ENCODE measurements around the gene SLC12A6.

Gene SLC12A6

DNA sequence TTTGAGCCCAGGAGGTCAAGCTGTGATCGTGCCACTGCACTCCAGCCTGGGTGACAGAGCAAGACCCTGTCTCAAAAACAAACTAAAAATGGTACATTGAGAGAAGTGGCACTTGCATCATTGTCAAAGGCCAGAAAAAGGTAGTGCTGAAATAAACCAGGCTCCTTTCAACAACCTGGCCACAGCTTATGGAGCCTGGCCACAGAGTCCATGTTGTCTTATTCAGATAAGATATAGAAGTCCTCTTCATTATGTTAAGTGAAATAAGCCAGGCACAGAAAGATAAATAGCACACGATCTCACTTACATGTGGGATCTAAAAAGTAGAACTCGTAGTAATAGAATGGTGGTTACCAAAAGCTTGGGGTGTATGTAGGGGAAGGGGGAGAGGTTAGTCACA is 78.0 kb downstream of the SLC12A6 start:
- no CpG with 5 or more reads among the region's 3 CpGs for WGBS (ENCODE audit: extremely low coverage, insufficient coverage, insufficient read length)
- no peaks in the 10 kb centered on the region for H3K79me1 ChIP-seq (ENCODE audit: low read length)
- H3K4me1 ChIP-seq (ENCODE audit: control insufficient read depth in 1 of 2, insufficient read depth in 2 of 2, low read length in 2 of 2): no peaks in the 10 kb centered on the region
- no peak overlapping the region for H3K18ac ChIP-seq (ENCODE audit: low read length)
- H3K36me3 ChIP-seq (ENCODE audit: control insufficient read depth in 1 of 2, insufficient read depth in 2 of 2, low read length in 2 of 2): no peaks in the 10 kb centered on the region
- H4K8ac ChIP-seq (ENCODE audit: low read depth, low read length): no peak overlapping the region
- no peak overlapping the region for H2AFZ ChIP-seq (ENCODE audit: insufficient read depth, low read length, poor library complexity)
- H2AK5ac ChIP-seq (ENCODE audit: low read length): no peak overlapping the region
- no peak overlapping the region for H3K27ac ChIP-seq (ENCODE audit: low read depth, low read length)
- H3K4me2 ChIP-seq (ENCODE audit: low read length): no peak overlapping the region
- H3K79me2 ChIP-seq (ENCODE audit: control insufficient read depth, insufficient read depth, low read length, poor library complexity): no peaks in the 10 kb centered on the region
- H2BK120ac ChIP-seq (ENCODE audit: insufficient read depth, low read length, poor library complexity): no peak overlapping the region
- no peak overlapping the region for H3K4ac ChIP-seq (ENCODE audit: low read depth, low read length)
- no peak overlapping the region for H3K9ac ChIP-seq (ENCODE audit: low read length)
- no peak overlapping the region for H3K14ac ChIP-seq (ENCODE audit: low read length)
- no peaks in the 10 kb centered on the region for H3K9me3 ChIP-seq (ENCODE audit: insufficient read depth, low read depth, low read length)
- no peak overlapping the region for H4K91ac ChIP-seq (ENCODE audit: low read depth, low read length)
- H4K12ac ChIP-seq (ENCODE audit: low read depth, low read length): no peak overlapping the region
- no peak overlapping the region for H2BK5ac ChIP-seq (ENCODE audit: low read depth, low read length, poor library complexity)
- H3K4me3 ChIP-seq (ENCODE audit: low read depth, low read length): no peak overlapping the region
- DNase-seq: no peak
- no peaks in the 10 kb centered on the region for H3K27me3 ChIP-seq (ENCODE audit: insufficient read depth, low read length)
- no peak overlapping the region for H3K23ac ChIP-seq (ENCODE audit: low read length)
- H2BK12ac ChIP-seq (ENCODE audit: low read length): no peak overlapping the region

DNA sequence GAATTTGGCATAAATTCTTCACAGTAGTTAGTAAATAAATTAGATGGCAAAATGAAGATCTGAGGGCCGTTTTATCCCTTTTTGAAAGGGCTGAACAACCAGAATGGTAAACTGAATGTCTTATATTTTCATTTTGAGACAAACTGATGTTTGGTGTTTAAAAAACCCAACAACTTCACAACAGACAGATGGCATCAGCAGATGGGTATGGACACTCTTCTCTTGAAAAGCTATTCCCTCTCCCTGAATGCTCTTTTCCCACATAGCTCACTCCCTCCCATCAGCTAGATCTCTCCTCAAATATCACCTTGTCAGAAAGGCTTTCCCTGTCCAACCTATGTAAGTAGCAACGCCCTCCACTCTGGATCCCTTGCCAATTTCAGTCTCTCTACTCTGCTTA is 79.4 kb downstream of the SLC12A6 start:
- Histone ChIP-seq H4K91ac (ENCODE audit: low read depth, low read length) (no peak overlapping the region), H3K4me3 (ENCODE audit: low read depth, low read length) (no peak overlapping the region), H3K79me2 (ENCODE audit: control insufficient read depth, insufficient read depth, low read length, poor library complexity) (no peaks in the 10 kb centered on the region), H3K23ac (ENCODE audit: low read length) (no peak overlapping the region), H2AK5ac (ENCODE audit: low read length) (no peak overlapping the region), H4K8ac (ENCODE audit: low read depth, low read length) (no peak overlapping the region), H3K4me2 (ENCODE audit: low read length) (no peak overlapping the region), H3K27me3 (ENCODE audit: insufficient read depth, low read length) (no peaks in the 10 kb centered on the region), H2AFZ (ENCODE audit: insufficient read depth, low read length, poor library complexity) (no peak overlapping the region), H3K27ac (ENCODE audit: low read depth, low read length) (no peak overlapping the region), H3K9me3 (ENCODE audit: insufficient read depth, low read depth, low read length) (no peaks in the 10 kb centered on the region), H3K4me1 (ENCODE audit: control insufficient read depth in 1 of 2, insufficient read depth in 2 of 2, low read length in 2 of 2) (no peaks in the 10 kb centered on the region), H4K12ac (ENCODE audit: low read depth, low read length) (no peak overlapping the region), H3K79me1 (ENCODE audit: low read length) (no peaks in the 10 kb centered on the region), H3K14ac (ENCODE audit: low read length) (no peak overlapping the region), H3K36me3 (ENCODE audit: control insufficient read depth in 1 of 2, insufficient read depth in 2 of 2, low read length in 2 of 2) (peaks cover 0 to 3% of the 10 kb centered on the region in 2 experiments), H3K4ac (ENCODE audit: low read depth, low read length) (no peak overlapping the region), H3K9ac (ENCODE audit: low read length) (no peak overlapping the region), H2BK5ac (ENCODE audit: low read depth, low read length, poor library complexity) (no peak overlapping the region), H2BK12ac (ENCODE audit: low read length) (no peak overlapping the region), H3K18ac (ENCODE audit: low read length) (no peak overlapping the region), H2BK120ac (ENCODE audit: insufficient read depth, low read length, poor library complexity) (no peak overlapping the region)
- WGBS (ENCODE audit: extremely low coverage, insufficient coverage, insufficient read length): no CpG with 5 or more reads among the region's 2 CpGs
- no peak for DNase-seq

DNA sequence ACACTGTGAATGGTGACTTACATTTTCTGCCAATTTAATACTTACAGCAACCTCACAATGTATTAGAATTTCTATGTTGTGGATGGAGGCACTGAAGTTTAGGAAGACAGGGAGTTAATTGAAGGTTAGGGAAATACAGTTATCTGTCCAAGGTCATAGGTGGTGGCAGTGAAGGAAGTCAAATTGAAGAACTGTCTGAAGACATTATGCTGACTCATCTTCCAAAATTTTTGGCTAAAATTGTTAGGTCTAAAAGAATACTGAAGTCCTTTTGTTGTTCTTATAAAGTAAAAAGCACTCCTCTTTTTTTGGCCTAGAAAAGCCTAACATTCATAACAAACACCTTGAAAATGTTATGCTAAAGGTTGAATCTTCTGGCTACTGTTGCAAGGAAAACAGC is 85.0 kb downstream of the SLC12A6 start:
- H3K14ac ChIP-seq (ENCODE audit: low read length): no peak overlapping the region
- no peak overlapping the region for H2AK5ac ChIP-seq (ENCODE audit: low read length)
- H2BK120ac ChIP-seq (ENCODE audit: insufficient read depth, low read length, poor library complexity): no peak overlapping the region
- no peak overlapping the region for H2BK5ac ChIP-seq (ENCODE audit: low read depth, low read length, poor library complexity)
- H3K9ac ChIP-seq (ENCODE audit: low read length): no peak overlapping the region
- H3K36me3 ChIP-seq (ENCODE audit: control insufficient read depth in 1 of 2, insufficient read depth in 2 of 2, low read length in 2 of 2): peaks cover 0 to 5% of the 10 kb centered on the region in 2 experiments
- DNase-seq: no peak
- H3K79me2 ChIP-seq (ENCODE audit: control insufficient read depth, insufficient read depth, low read length, poor library complexity): no peaks in the 10 kb centered on the region
- no peak overlapping the region for H3K4ac ChIP-seq (ENCODE audit: low read depth, low read length)
- no peak overlapping the region for H3K27ac ChIP-seq (ENCODE audit: low read depth, low read length)
- no peak overlapping the region for H3K23ac ChIP-seq (ENCODE audit: low read length)
- no peak overlapping the region for H3K4me3 ChIP-seq (ENCODE audit: low read depth, low read length)
- no peak overlapping the region for H4K8ac ChIP-seq (ENCODE audit: low read depth, low read length)
- no peaks in the 10 kb centered on the region for H3K27me3 ChIP-seq (ENCODE audit: insufficient read depth, low read length)
- H4K12ac ChIP-seq (ENCODE audit: low read depth, low read length): no peak overlapping the region
- H3K4me1 ChIP-seq (ENCODE audit: control insufficient read depth in 1 of 2, insufficient read depth in 2 of 2, low read length in 2 of 2): no peaks in the 10 kb centered on the region
- H3K79me1 ChIP-seq (ENCODE audit: low read length): no peaks in the 10 kb centered on the region
- no peak overlapping the region for H3K4me2 ChIP-seq (ENCODE audit: low read length)
- no peak overlapping the region for H2AFZ ChIP-seq (ENCODE audit: insufficient read depth, low read length, poor library complexity)
- H3K9me3 ChIP-seq (ENCODE audit: insufficient read depth, low read depth, low read length): no peaks in the 10 kb centered on the region
- no peak overlapping the region for H3K18ac ChIP-seq (ENCODE audit: low read length)
- H2BK12ac ChIP-seq (ENCODE audit: low read length): no peak overlapping the region
- no peak overlapping the region for H4K91ac ChIP-seq (ENCODE audit: low read depth, low read length)

DNA sequence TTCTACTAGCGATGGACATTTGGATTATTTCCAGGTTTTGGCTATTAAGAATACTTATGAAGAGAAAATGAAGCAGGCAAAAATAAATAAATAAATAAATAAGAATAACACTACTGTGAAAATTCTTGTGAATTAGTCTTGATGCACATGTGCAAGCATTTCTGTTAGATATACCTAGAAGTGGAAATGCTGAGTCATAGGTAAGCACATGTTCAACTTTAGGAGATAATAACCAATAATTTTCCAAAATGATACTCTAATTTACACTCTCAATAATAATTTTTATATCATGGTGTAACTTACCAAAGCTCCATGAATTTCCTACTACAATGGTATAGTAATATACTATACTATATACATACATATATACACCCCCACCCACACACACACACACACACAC is 89.4 kb downstream of the SLC12A6 start:
- Histone ChIP-seq H3K27ac (ENCODE audit: low read depth, low read length) (no peak overlapping the region), H2BK120ac (ENCODE audit: insufficient read depth, low read length, poor library complexity) (no peak overlapping the region), H3K4me2 (ENCODE audit: low read length) (no peak overlapping the region), H3K79me1 (ENCODE audit: low read length) (no peaks in the 10 kb centered on the region), H4K8ac (ENCODE audit: low read depth, low read length) (no peak overlapping the region), H3K4me1 (ENCODE audit: control insufficient read depth in 1 of 2, insufficient read depth in 2 of 2, low read length in 2 of 2) (no peaks in the 10 kb centered on the region), H3K23ac (ENCODE audit: low read length) (no peak overlapping the region), H2AFZ (ENCODE audit: insufficient read depth, low read length, poor library complexity) (no peak overlapping the region), H4K12ac (ENCODE audit: low read depth, low read length) (no peak overlapping the region), H3K4me3 (ENCODE audit: low read depth, low read length) (no peak overlapping the region), H4K91ac (ENCODE audit: low read depth, low read length) (no peak overlapping the region), H3K9me3 (ENCODE audit: insufficient read depth, low read depth, low read length) (no peaks in the 10 kb centered on the region), H3K79me2 (ENCODE audit: control insufficient read depth, insufficient read depth, low read length, poor library complexity) (no peaks in the 10 kb centered on the region), H2AK5ac (ENCODE audit: low read length) (no peak overlapping the region), H3K14ac (ENCODE audit: low read length) (no peak overlapping the region), H2BK12ac (ENCODE audit: low read length) (no peak overlapping the region), H3K36me3 (ENCODE audit: control insufficient read depth in 1 of 2, insufficient read depth in 2 of 2, low read length in 2 of 2) (peaks cover 1 to 4% of the 10 kb centered on the region in 2 experiments), H2BK5ac (ENCODE audit: low read depth, low read length, poor library complexity) (no peak overlapping the region), H3K27me3 (ENCODE audit: insufficient read depth, low read length) (no peaks in the 10 kb centered on the region), H3K9ac (ENCODE audit: low read length) (no peak overlapping the region), H3K4ac (ENCODE audit: low read depth, low read length) (no peak overlapping the region), H3K18ac (ENCODE audit: low read length) (no peak overlapping the region)
- no peak for DNase-seq
- no CpG with 5 or more reads among the region's 1 CpG for WGBS (ENCODE audit: extremely low coverage, insufficient coverage, insufficient read length)
